Coronary artery (tissue), 2 donors: ENCODE data around the gene MAD1L1.

Experiments
- DNase-seq: peaks from one replicate; pipeline ENCODE4 v3.0.0-alpha.2; 2017; ENCODE audit warnings: low spot score
- H3K27ac ChIP-seq, 2 donors: fragments of 200-600 bp; sonication (generic); one replicate each; pipeline ENCODE4 v1.5.1; 2016 to 2019
- H3K4me3 ChIP-seq: fragments of 200-600 bp; sonication (generic); 2 replicates; pipeline ENCODE4 v1.5.1; 2016; ENCODE audit warnings: mild to moderate bottlenecking, moderate library complexity
- CTCF ChIP-seq: fragments of 200-600 bp; sonication (generic); IDR thresholded peaks from one replicate; pipeline ENCODE4 v1.5.1; 2019; ENCODE audit warnings: antibody characterized with exemption

MAD1L1 gene

GRCh38 chr7:1964211-1964912 is 268.4 kb downstream of the MAD1L1 start:
- no peak for DNase-seq
- Histone ChIP-seq H3K4me3 (no peak overlapping the region), H3K27ac (no peak overlapping the region)
- no peak for TF ChIP-seq CTCF

GRCh38 chr7:1963575-1963974 is 269.2 kb downstream of the MAD1L1 start:
- no peak overlapping the region for H3K27ac ChIP-seq
- no peak overlapping the region for H3K4me3 ChIP-seq
- TF ChIP-seq CTCF: no peak
- no peak for DNase-seq

- Histone ChIP-seq H3K27ac (no peak overlapping the region), H3K4me3 (no peak overlapping the region)
- TF ChIP-seq CTCF: no peak
- DNase-seq: no peak
Measured at GRCh38 chr7:1961701-1962276, 271.0 kb downstream of the MAD1L1 start.

GRCh38 chr7:1959305-1959704 is 273.4 kb downstream of the MAD1L1 start:
- TF ChIP-seq CTCF: no peak
- DNase-seq: no peak
- Histone ChIP-seq H3K27ac (no peak overlapping the region), H3K4me3 (no peak overlapping the region)

GRCh38 chr7:1957471-1958225 is 275.1 kb downstream of the MAD1L1 start:
- no peak for DNase-seq
- no peak for TF ChIP-seq CTCF
- H3K27ac ChIP-seq: no peak overlapping the region
- H3K4me3 ChIP-seq: no peak overlapping the region

- TF ChIP-seq CTCF: no peak
- H3K4me3 ChIP-seq: no peak overlapping the region
- H3K27ac ChIP-seq: no peak overlapping the region
- DNase-seq: no peak
Measured at GRCh38 chr7:1956611-1957470, 275.9 kb downstream of the MAD1L1 start.
